Measurements from ENCODE around the gene GBGT1.

Gene GBGT1

DNA sequence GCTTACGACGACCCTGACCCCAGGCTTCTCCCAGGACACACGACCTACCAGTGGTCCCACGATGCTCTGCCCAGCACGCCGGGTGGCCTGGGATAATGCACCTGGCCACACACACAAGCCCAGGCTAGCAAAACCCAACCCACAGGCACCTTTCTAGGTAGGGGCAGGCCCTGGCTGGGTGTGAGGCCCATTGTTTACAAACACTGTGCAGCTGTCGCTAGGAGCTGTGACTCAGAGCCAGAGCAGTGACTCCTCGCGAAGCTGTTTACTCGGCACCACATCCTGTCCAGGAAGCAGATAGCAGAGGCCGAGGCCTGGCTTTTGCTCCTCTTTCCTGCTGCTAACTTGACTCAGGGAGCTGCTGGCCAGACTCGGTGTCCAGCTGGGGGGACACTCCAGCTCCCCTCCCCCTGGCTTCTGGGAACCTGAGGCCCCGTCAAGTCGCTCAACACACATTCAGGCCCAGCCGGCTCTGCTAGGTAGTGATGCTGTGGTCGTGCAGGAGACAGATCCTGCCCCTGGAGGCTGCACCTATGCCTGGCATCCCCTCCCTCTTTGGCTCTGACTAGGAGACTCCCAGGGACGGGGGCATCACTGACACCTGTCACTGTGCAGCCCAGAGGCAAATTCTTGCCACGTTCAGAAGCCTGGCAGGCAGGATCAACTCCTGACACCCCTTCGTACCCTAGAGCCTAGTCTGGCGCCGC lies 29.9 kb downstream of the GBGT1 start:
- no peak overlapping the region for H2BK120ac ChIP-seq (ENCODE audit: insufficient read depth, low read length, poor library complexity)
- no peak overlapping the region for H3K23ac ChIP-seq (ENCODE audit: low read length)
- peak overlapping the region; percentile 8 for H3K9ac ChIP-seq (ENCODE audit: low read length)
- no peak overlapping the region for H4K8ac ChIP-seq (ENCODE audit: low read depth, low read length)
- H3K14ac ChIP-seq (ENCODE audit: low read length), result no peak overlapping the region
- peaks cover 2% of the 10 kb centered on the region for H3K79me2 ChIP-seq (ENCODE audit: control insufficient read depth, insufficient read depth, low read length, poor library complexity)
- peak overlapping the region; percentile 13 for H3K4me3 ChIP-seq (ENCODE audit: low read depth, low read length)
- peak overlapping the region; percentile 78 for H3K27ac ChIP-seq (ENCODE audit: low read depth, low read length)
- no peak overlapping the region for H2AFZ ChIP-seq (ENCODE audit: insufficient read depth, low read length, poor library complexity)
- H3K4ac ChIP-seq (ENCODE audit: low read depth, low read length), result no peak overlapping the region
- peak overlapping the region; percentile 7 for H2BK12ac ChIP-seq (ENCODE audit: low read length)
- H3K4me1 ChIP-seq (ENCODE audit: control insufficient read depth in 1 of 2, insufficient read depth in 2 of 2, low read length in 2 of 2), result peaks cover 21 to 22% of the 10 kb centered on the region in 2 experiments
- peak overlapping the region; percentile 28 for H3K18ac ChIP-seq (ENCODE audit: low read length)
- no peak overlapping the region for H4K12ac ChIP-seq (ENCODE audit: low read depth, low read length)
- H3K4me2 ChIP-seq (ENCODE audit: low read length), result no peak overlapping the region
- DNase-seq, result peak; percentile 99
- H3K27me3 ChIP-seq (ENCODE audit: insufficient read depth, low read length), result no peaks in the 10 kb centered on the region
- WGBS (ENCODE audit: extremely low coverage, insufficient coverage, insufficient read length), result no CpG with 5 or more reads among the region's 21 CpGs
- H3K79me1 ChIP-seq (ENCODE audit: low read length), result peaks cover 10% of the 10 kb centered on the region
- no peak overlapping the region for H2BK5ac ChIP-seq (ENCODE audit: low read depth, low read length, poor library complexity)
- H4K91ac ChIP-seq (ENCODE audit: low read depth, low read length), result peak overlapping the region; percentile 57
- no peak overlapping the region for H2AK5ac ChIP-seq (ENCODE audit: low read length)
- H3K9me3 ChIP-seq (ENCODE audit: insufficient read depth, low read depth, low read length), result peaks cover 2% of the 10 kb centered on the region
- peaks cover 2 to 6% of the 10 kb centered on the region in 2 experiments for H3K36me3 ChIP-seq (ENCODE audit: control insufficient read depth in 1 of 2, insufficient read depth in 2 of 2, low read length in 2 of 2)

DNA sequence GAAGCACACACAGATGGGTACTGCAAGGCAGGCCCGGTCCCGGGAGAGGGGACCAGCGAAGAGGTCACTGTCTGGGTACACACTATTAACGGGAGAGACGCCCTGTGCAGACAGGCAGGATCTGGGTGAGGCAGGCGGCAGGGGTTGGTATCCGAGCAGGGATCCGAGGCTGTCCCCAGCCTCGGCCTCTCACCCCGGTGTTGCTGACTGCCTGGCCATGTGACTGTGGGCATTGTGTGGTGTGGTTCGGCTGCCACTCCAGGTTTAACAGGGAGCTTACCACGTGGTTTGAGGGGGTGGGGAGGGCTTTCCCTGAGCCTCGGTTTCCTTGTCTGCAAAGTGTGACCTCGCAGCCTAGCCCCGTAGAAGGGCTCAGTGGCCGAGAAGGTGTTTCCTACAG lies 31.5 kb downstream of the GBGT1 start:
- H2BK12ac ChIP-seq (ENCODE audit: low read length), result no peak overlapping the region
- no peak overlapping the region for H2BK5ac ChIP-seq (ENCODE audit: low read depth, low read length, poor library complexity)
- H4K8ac ChIP-seq (ENCODE audit: low read depth, low read length), result no peak overlapping the region
- no peak overlapping the region for H2AFZ ChIP-seq (ENCODE audit: insufficient read depth, low read length, poor library complexity)
- no peak overlapping the region for H4K91ac ChIP-seq (ENCODE audit: low read depth, low read length)
- no peak for DNase-seq
- H3K79me1 ChIP-seq (ENCODE audit: low read length), result peaks cover 10% of the 10 kb centered on the region
- peak overlapping the region; percentile 29 for H2AK5ac ChIP-seq (ENCODE audit: low read length)
- no peak overlapping the region for H3K4me2 ChIP-seq (ENCODE audit: low read length)
- H3K4me3 ChIP-seq (ENCODE audit: low read depth, low read length), result no peak overlapping the region
- no peak overlapping the region for H3K9ac ChIP-seq (ENCODE audit: low read length)
- H3K23ac ChIP-seq (ENCODE audit: low read length), result no peak overlapping the region
- H4K12ac ChIP-seq (ENCODE audit: low read depth, low read length), result no peak overlapping the region
- H3K14ac ChIP-seq (ENCODE audit: low read length), result no peak overlapping the region
- peaks cover 5 to 10% of the 10 kb centered on the region in 2 experiments for H3K36me3 ChIP-seq (ENCODE audit: control insufficient read depth in 1 of 2, insufficient read depth in 2 of 2, low read length in 2 of 2)
- no peak overlapping the region for H2BK120ac ChIP-seq (ENCODE audit: insufficient read depth, low read length, poor library complexity)
- H3K79me2 ChIP-seq (ENCODE audit: control insufficient read depth, insufficient read depth, low read length, poor library complexity), result peaks cover 6% of the 10 kb centered on the region
- no peak overlapping the region for H3K18ac ChIP-seq (ENCODE audit: low read length)
- peaks cover 2% of the 10 kb centered on the region for H3K9me3 ChIP-seq (ENCODE audit: insufficient read depth, low read depth, low read length)
- no CpG with 5 or more reads among the region's 16 CpGs for WGBS (ENCODE audit: extremely low coverage, insufficient coverage, insufficient read length)
- no peaks in the 10 kb centered on the region for H3K27me3 ChIP-seq (ENCODE audit: insufficient read depth, low read length)
- H3K4me1 ChIP-seq (ENCODE audit: control insufficient read depth in 1 of 2, insufficient read depth in 2 of 2, low read length in 2 of 2), result peaks cover 30 to 31% of the 10 kb centered on the region in 2 experiments
- no peak overlapping the region for H3K27ac ChIP-seq (ENCODE audit: low read depth, low read length)
- no peak overlapping the region for H3K4ac ChIP-seq (ENCODE audit: low read depth, low read length)

DNA sequence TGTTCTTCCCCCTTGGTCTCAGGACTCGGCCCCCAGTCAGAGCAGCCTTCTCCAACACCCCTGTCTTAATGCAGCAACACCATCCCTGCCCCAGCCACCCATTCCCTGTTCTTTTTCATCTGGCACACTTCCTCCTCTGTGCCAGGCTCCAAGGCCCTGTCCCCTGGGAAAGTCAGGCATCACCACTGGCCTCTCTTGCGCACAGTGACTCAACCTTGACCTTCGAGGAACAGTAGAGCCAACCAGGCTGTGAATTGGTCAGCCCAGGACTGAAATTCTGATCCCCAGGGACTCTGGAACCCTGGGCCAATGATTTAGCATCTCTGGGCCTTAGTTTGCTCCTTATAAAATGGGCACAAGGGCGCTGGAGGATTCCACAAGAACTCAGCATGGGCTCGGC lies 32.2 kb downstream of the GBGT1 start:
- no CpG with 5 or more reads among the region's 5 CpGs for WGBS (ENCODE audit: extremely low coverage, insufficient coverage, insufficient read length)
- H3K4me1 ChIP-seq (ENCODE audit: control insufficient read depth in 1 of 2, insufficient read depth in 2 of 2, low read length in 2 of 2), result peaks cover 34 to 35% of the 10 kb centered on the region in 2 experiments
- no peak overlapping the region for H3K23ac ChIP-seq (ENCODE audit: low read length)

GRCh38 chr9:133130685-133131244 lies 32.9 kb downstream of the GBGT1 start:
- no peak overlapping the region for H2AFZ ChIP-seq (ENCODE audit: insufficient read depth, low read length, poor library complexity)
- H4K12ac ChIP-seq (ENCODE audit: low read depth, low read length), result no peak overlapping the region
- no CpG with 5 or more reads among the region's 10 CpGs for WGBS (ENCODE audit: extremely low coverage, insufficient coverage, insufficient read length)
- DNase-seq, result no peak
- peaks cover 2% of the 10 kb centered on the region for H3K9me3 ChIP-seq (ENCODE audit: insufficient read depth, low read depth, low read length)
- peaks cover 6% of the 10 kb centered on the region for H3K79me2 ChIP-seq (ENCODE audit: control insufficient read depth, insufficient read depth, low read length, poor library complexity)
- no peak overlapping the region for H2BK120ac ChIP-seq (ENCODE audit: insufficient read depth, low read length, poor library complexity)
- no peak overlapping the region for H2BK12ac ChIP-seq (ENCODE audit: low read length)
- peak overlapping the region; percentile 13 for H3K18ac ChIP-seq (ENCODE audit: low read length)
- no peak overlapping the region for H3K27ac ChIP-seq (ENCODE audit: low read depth, low read length)
- H3K14ac ChIP-seq (ENCODE audit: low read length), result no peak overlapping the region
- H3K9ac ChIP-seq (ENCODE audit: low read length), result no peak overlapping the region
- H2BK5ac ChIP-seq (ENCODE audit: low read depth, low read length, poor library complexity), result no peak overlapping the region
- peaks cover 5 to 10% of the 10 kb centered on the region in 2 experiments for H3K36me3 ChIP-seq (ENCODE audit: control insufficient read depth in 1 of 2, insufficient read depth in 2 of 2, low read length in 2 of 2)
- no peak overlapping the region for H4K8ac ChIP-seq (ENCODE audit: low read depth, low read length)
- no peak overlapping the region for H3K4me2 ChIP-seq (ENCODE audit: low read length)
- peaks cover 34 to 37% of the 10 kb centered on the region in 2 experiments for H3K4me1 ChIP-seq (ENCODE audit: control insufficient read depth in 1 of 2, insufficient read depth in 2 of 2, low read length in 2 of 2)
- H3K4me3 ChIP-seq (ENCODE audit: low read depth, low read length), result no peak overlapping the region
- H3K79me1 ChIP-seq (ENCODE audit: low read length), result peaks cover 10% of the 10 kb centered on the region
- H2AK5ac ChIP-seq (ENCODE audit: low read length), result no peak overlapping the region
- H3K27me3 ChIP-seq (ENCODE audit: insufficient read depth, low read length), result no peaks in the 10 kb centered on the region
- H4K91ac ChIP-seq (ENCODE audit: low read depth, low read length), result no peak overlapping the region
- no peak overlapping the region for H3K4ac ChIP-seq (ENCODE audit: low read depth, low read length)
- H3K23ac ChIP-seq (ENCODE audit: low read length), result no peak overlapping the region

More for the DNA sequence above, 32.2 kb downstream of the GBGT1 start:
- Histone ChIP-seq H2AK5ac (ENCODE audit: low read length) (no peak overlapping the region), H3K9ac (ENCODE audit: low read length) (no peak overlapping the region), H2BK5ac (ENCODE audit: low read depth, low read length, poor library complexity) (no peak overlapping the region), H3K9me3 (ENCODE audit: insufficient read depth, low read depth, low read length) (peaks cover 2% of the 10 kb centered on the region), H4K91ac (ENCODE audit: low read depth, low read length) (no peak overlapping the region), H2BK12ac (ENCODE audit: low read length) (no peak overlapping the region), H3K36me3 (ENCODE audit: control insufficient read depth in 1 of 2, insufficient read depth in 2 of 2, low read length in 2 of 2) (peaks cover 5 to 10% of the 10 kb centered on the region in 2 experiments), H3K4me3 (ENCODE audit: low read depth, low read length) (no peak overlapping the region), H3K14ac (ENCODE audit: low read length) (no peak overlapping the region), H2AFZ (ENCODE audit: insufficient read depth, low read length, poor library complexity) (no peak overlapping the region), H3K79me1 (ENCODE audit: low read length) (peaks cover 10% of the 10 kb centered on the region), H3K27ac (ENCODE audit: low read depth, low read length) (no peak overlapping the region), H3K4ac (ENCODE audit: low read depth, low read length) (no peak overlapping the region), H4K8ac (ENCODE audit: low read depth, low read length) (no peak overlapping the region), H4K12ac (ENCODE audit: low read depth, low read length) (no peak overlapping the region), H3K18ac (ENCODE audit: low read length) (peak overlapping the region; percentile 15), H2BK120ac (ENCODE audit: insufficient read depth, low read length, poor library complexity) (no peak overlapping the region), H3K27me3 (ENCODE audit: insufficient read depth, low read length) (no peaks in the 10 kb centered on the region), H3K4me2 (ENCODE audit: low read length) (no peak overlapping the region), H3K79me2 (ENCODE audit: control insufficient read depth, insufficient read depth, low read length, poor library complexity) (peaks cover 6% of the 10 kb centered on the region)
- no peak for DNase-seq

Data from trophoblast cell (in vitro differentiated cells and primary cell).